ENCODE measurements around the gene STARD3NL. TPM values are rescaled to one million over a fixed set of nuclear protein-coding genes. Genes with fewer than 3 reads are reported as not detected.

Gene STARD3NL
- total and polyA plus RNA-seq, 8 donors = 9.3 to 61.6 (median 23.8) TPM

- H3K4me3 ChIP-seq = peak overlapping the region; percentile 62 to 81 (median 73)
- H3K27me3 ChIP-seq = no peaks in the 10 kb centered on the region
- intact Hi-C loops (cut with DNase I; ENCODE audit: low total_unique reads) = no loop called here
- TF ChIP-seq EP300 (IDR thresholded peaks at IDR 0.05) = no peak
- no peak for TF ChIP-seq CTCF (IDR thresholded peaks at IDR 0.05)
- no peak for TF ChIP-seq POLR2A (IDR thresholded peaks at IDR 0.05)
- TF ChIP-seq POLR2AphosphoS5 (IDR thresholded peaks at IDR 0.05) = no peak
- no peak for DNase-seq
- no peaks in the 10 kb centered on the region for H3K36me3 ChIP-seq
- peaks cover 14 to 27% (median 18%) of the 10 kb centered on the region in 4 donors for H3K4me1 ChIP-seq
- 4 to 5% (median 5%) methylated on average over 15 of the region's 15 CpGs for WGBS, 5 donors
- H3K9me3 ChIP-seq = no peaks in the 10 kb centered on the region
- H3K27ac ChIP-seq = peak overlapping the region; percentile 88 to 94 (median 93)
Observed at GRCh38 chr7:38177621-38178003, 433 bp upstream of the STARD3NL start.

- peak overlapping the region; percentile 88 to 94 (median 93) for H3K27ac ChIP-seq
Observed at GRCh38 chr7:38178695-38179344, 775 bp downstream of the STARD3NL start.

GRCh38 chr7:38179776-38180226 lies 1.8 kb downstream of the STARD3NL start:
- TF ChIP-seq EP300 (IDR thresholded peaks at IDR 0.05) (no peak), POLR2AphosphoS5 (IDR thresholded peaks at IDR 0.05) (no peak), POLR2A (IDR thresholded peaks at IDR 0.05) (no peak), CTCF (IDR thresholded peaks at IDR 0.05) (no peak)
- peaks cover 14 to 27% (median 18%) of the 10 kb centered on the region in 4 donors for H3K4me1 ChIP-seq
- peak in 1 of 2 donors; percentile 29 for DNase-seq
- H3K36me3 ChIP-seq = no peaks in the 10 kb centered on the region
- 17 to 42% (median 21%) methylated on average over 2 of the region's 2 CpGs for WGBS, 5 donors
- intact Hi-C loops (cut with DNase I; ENCODE audit: low total_unique reads) = no loop called here
- H3K4me3 ChIP-seq = peak overlapping the region in 1 of 4 donors; percentile 79
- H3K27ac ChIP-seq = peak overlapping the region in 3 of 5 donors; percentile 92 to 94 (median 93)
- H3K9me3 ChIP-seq = no peaks in the 10 kb centered on the region
- no peaks in the 10 kb centered on the region for H3K27me3 ChIP-seq

More at GRCh38 chr7:38178695-38179344, 775 bp downstream of the STARD3NL start:
- DNase-seq = peak in 1 of 2 donors; percentile 16
- TF ChIP-seq EP300 (IDR thresholded peaks at IDR 0.05) = no peak
- TF ChIP-seq POLR2A (IDR thresholded peaks at IDR 0.05) = no peak
- TF ChIP-seq CTCF (IDR thresholded peaks at IDR 0.05) = peak in 1 of 7 experiments; percentile 22
- no peak for TF ChIP-seq POLR2AphosphoS5 (IDR thresholded peaks at IDR 0.05)
- 3 to 6% (median 6%) methylated on average over 15 of the region's 15 CpGs for WGBS, 5 donors
- H3K4me1 ChIP-seq = peaks cover 14 to 27% (median 18%) of the 10 kb centered on the region in 4 donors
- intact Hi-C loops (cut with DNase I; ENCODE audit: low total_unique reads) = no loop called here
- no peaks in the 10 kb centered on the region for H3K36me3 ChIP-seq
- H3K27me3 ChIP-seq = no peaks in the 10 kb centered on the region
- H3K4me3 ChIP-seq = peak overlapping the region; percentile 62 to 81 (median 73)
- H3K9me3 ChIP-seq = no peaks in the 10 kb centered on the region

- no peak for TF ChIP-seq POLR2A (IDR thresholded peaks at IDR 0.05)
- TF ChIP-seq EP300 (IDR thresholded peaks at IDR 0.05) = no peak
- TF ChIP-seq POLR2AphosphoS5 (IDR thresholded peaks at IDR 0.05) = no peak
- no peak for TF ChIP-seq CTCF (IDR thresholded peaks at IDR 0.05)
- 71 to 87% (median 82%) methylated on average over 1 of the region's 1 CpG for WGBS, 5 donors
- intact Hi-C loops (cut with DNase I; ENCODE audit: low total_unique reads) = no loop called here
- Histone ChIP-seq H3K9me3 (no peaks in the 10 kb centered on the region), H3K4me3 (no peak overlapping the region), H3K4me1 (peaks cover 14 to 35% (median 18%) of the 10 kb centered on the region in 4 donors), H3K27ac (no peak overlapping the region), H3K27me3 (no peaks in the 10 kb centered on the region), H3K36me3 (no peaks in the 10 kb centered on the region)
- no peak for DNase-seq
Observed at GRCh38 chr7:38181111-38181510, 3.1 kb downstream of the STARD3NL start.
